Neural progenitor cell (in vitro differentiated cells): Measurements from ENCODE around the gene ISL2. TPM values are rescaled to one million over a fixed set of nuclear protein-coding genes. Genes with fewer than 3 reads are reported as not detected.

Experiments
- DNase-seq: peaks from one replicate; pipeline ENCODE4 v3.0.0-alpha.2; 2016; ENCODE audit warnings: low spot score
- H2AFZ ChIP-seq: fragments of 200-600 bp; sonication (generic); replicated peaks from 2 replicates; pipeline ENCODE4 v1.6.1; 2016; ENCODE audit warnings: antibody characterized with exemption
- H3F3A ChIP-seq: fragments of 200-600 bp; sonication (generic); 2 replicates; pipeline ENCODE4 v1.6.1; 2016; ENCODE audit warnings: antibody characterized with exemption, low read depth
- H3K27ac ChIP-seq: fragments of 200-600 bp; sonication (generic); 2 replicates; pipeline ENCODE4 v1.5.1; 2016; ENCODE audit warnings: mild to moderate bottlenecking
- H3K27me3 ChIP-seq: fragments of 200-600 bp; sonication (generic); 2 replicates; pipeline ENCODE4 v1.6.1; 2016; ENCODE audit warnings: mild to moderate bottlenecking, moderate library complexity
- H3K36me3 ChIP-seq: fragments of 200-600 bp; sonication (generic); 2 replicates; pipeline ENCODE4 v1.5.1; 2016
- H3K4me1 ChIP-seq: fragments of 200-600 bp; sonication (generic); 2 replicates; pipeline ENCODE4 v1.6.1; 2016; ENCODE audit warnings: mixed run types
- H3K4me2 ChIP-seq: fragments of 200-600 bp; sonication (generic); 2 replicates; pipeline ENCODE4 v1.6.1; 2016
- H3K4me3 ChIP-seq: fragments of 200-600 bp; sonication (generic); 2 replicates; pipeline ENCODE4 v1.5.1; 2016
- H3K79me2 ChIP-seq: fragments of 200-600 bp; sonication (generic); 2 replicates; pipeline ENCODE4 v1.6.1; 2016; ENCODE audit warnings: low read depth
- H3K9ac ChIP-seq: fragments of 200-600 bp; sonication (generic); 2 replicates; pipeline ENCODE4 v1.6.1; 2016
- H3K9me3 ChIP-seq: fragments of 200-600 bp; sonication (generic); 2 replicates; pipeline ENCODE4 v1.5.1; 2016; ENCODE audit warnings: low read depth
- H4K20me1 ChIP-seq: fragments of 200-600 bp; sonication (generic); 2 replicates; pipeline ENCODE4 v1.6.1; 2016; ENCODE audit warnings: low read depth
- H3K27ac Mint-ChIP-seq: 3 replicates; pipeline ENCODE4 v1.8.0; 2021; ENCODE audit warnings: mixed read lengths
- H3K27me3 Mint-ChIP-seq: 2 replicates; pipeline ENCODE4 v1.8.0; 2022; ENCODE audit warnings: low read depth, mild to moderate bottlenecking, inconsistent platforms, moderate library complexity, mixed read lengths; ENCODE audit not compliant: insufficient read depth
- H3K36me3 Mint-ChIP-seq: 3 replicates; pipeline ENCODE4 v1.8.0; 2021; ENCODE audit warnings: mixed read lengths
- H3K4me1 Mint-ChIP-seq: 3 replicates; pipeline ENCODE4 v1.8.0; 2021; ENCODE audit warnings: mixed read lengths
- H3K4me3 Mint-ChIP-seq: 3 replicates; pipeline ENCODE4 v1.8.0; 2021; ENCODE audit warnings: mild to moderate bottlenecking, moderate library complexity, mixed read lengths
- H3K9me3 Mint-ChIP-seq: 3 replicates; pipeline ENCODE4 v1.8.0; 2020; ENCODE audit warnings: mixed read lengths
- EZH2 ChIP-seq: fragments of 200-600 bp; sonication (generic); IDR thresholded peaks from 2 replicates; pipeline ENCODE4 v1.6.1; 2017; ENCODE audit warnings: antibody characterized with exemption, mild to moderate bottlenecking, moderate library complexity
- EZH2phosphoT487 ChIP-seq: fragments of 200-600 bp; sonication (generic); IDR thresholded peaks from 2 replicates; pipeline ENCODE4 v1.6.1; 2017; ENCODE audit warnings: antibody characterized with exemption
- total RNA-seq: library from RNA; depleted of rRNA; stranded (reverse); fragments of >200 nt; gene quantifications from 2 replicates; pipeline ENCODE4 v1.2.3, GENCODE V29; 2015; ENCODE audit warnings: low replicate concordance
- TF ChIP-seq, protein P1 (sequence below): fragments of 200-600 bp; sonication (generic); IDR thresholded peaks from 2 replicates; pipeline ENCODE4 v1.5.1; 2017; ENCODE audit warnings: antibody characterized with exemption, mild to moderate bottlenecking

The ISL2 gene
- total RNA-seq, 1 donor from 2014 or later: not detected

DNA sequence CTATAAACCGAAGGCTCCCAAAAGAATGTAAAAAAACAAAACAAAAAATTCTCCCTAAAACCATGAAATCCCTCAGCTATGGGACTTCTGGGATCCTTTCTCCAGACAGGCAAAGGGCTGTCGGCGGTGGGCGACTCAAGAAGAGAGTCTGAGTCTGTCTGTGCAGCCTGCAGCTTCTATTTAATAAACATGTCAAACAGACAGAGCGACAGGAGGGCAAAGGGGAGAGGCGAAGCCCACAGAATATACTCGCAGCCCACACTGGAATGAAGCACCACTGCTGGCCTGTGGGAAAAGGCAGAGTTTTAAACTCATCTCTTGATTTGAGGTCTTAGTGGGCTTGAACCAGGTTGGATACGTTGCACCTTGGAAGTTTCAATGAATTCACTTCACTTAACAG, 40.2 kb downstream of the ISL2 start:
- no peak for TF ChIP-seq EZH2
- no peak for TF ChIP-seq EZH2phosphoT487
- Histone ChIP-seq H3K4me1 (peaks cover 13% of the 10 kb centered on the region), H3K9me3 (no peaks in the 10 kb centered on the region), H3K36me3 (no peaks in the 10 kb centered on the region), H3K4me2 (no peak overlapping the region), H3F3A (no peaks in the 10 kb centered on the region), H3K4me3 (no peak overlapping the region), H4K20me1 (no peaks in the 10 kb centered on the region), H3K79me2 (no peaks in the 10 kb centered on the region), H3K27me3 (no peaks in the 10 kb centered on the region), H2AFZ (no peak overlapping the region), H3K9ac (no peak overlapping the region), H3K27ac (no peak overlapping the region)
- Mint-ChIP-seq H3K9me3 (no peaks in the 10 kb centered on the region), H3K4me3 (no peak overlapping the region), H3K27me3 (peaks cover 2% of the 10 kb centered on the region), H3K27ac (no peak overlapping the region), H3K4me1 (peaks cover 10% of the 10 kb centered on the region), H3K36me3 (peaks cover 9% of the 10 kb centered on the region)
- DNase-seq: no peak

DNA sequence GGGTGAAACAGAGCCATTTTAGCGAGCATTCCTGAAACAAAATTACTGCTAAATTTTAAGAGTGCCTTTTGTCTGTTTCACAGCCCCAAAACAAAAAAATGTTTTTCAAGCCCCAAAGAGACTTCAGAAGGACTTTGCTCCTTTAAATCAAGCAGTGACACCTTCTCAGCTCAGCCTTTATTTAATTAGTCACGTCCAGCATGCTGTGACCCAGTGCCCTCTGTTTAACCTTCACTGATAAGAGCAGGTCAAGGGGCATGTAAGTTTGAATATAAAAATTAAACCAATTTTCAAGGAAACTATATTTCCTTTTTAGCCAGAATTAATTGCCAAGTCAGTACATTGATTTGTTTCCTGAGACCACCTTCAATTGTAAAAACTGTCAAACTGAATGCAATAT, 40.6 kb downstream of the ISL2 start:
- TF ChIP-seq EZH2phosphoT487 (no peak), EZH2 (no peak)
- TF ChIP-seq, protein P1, sequence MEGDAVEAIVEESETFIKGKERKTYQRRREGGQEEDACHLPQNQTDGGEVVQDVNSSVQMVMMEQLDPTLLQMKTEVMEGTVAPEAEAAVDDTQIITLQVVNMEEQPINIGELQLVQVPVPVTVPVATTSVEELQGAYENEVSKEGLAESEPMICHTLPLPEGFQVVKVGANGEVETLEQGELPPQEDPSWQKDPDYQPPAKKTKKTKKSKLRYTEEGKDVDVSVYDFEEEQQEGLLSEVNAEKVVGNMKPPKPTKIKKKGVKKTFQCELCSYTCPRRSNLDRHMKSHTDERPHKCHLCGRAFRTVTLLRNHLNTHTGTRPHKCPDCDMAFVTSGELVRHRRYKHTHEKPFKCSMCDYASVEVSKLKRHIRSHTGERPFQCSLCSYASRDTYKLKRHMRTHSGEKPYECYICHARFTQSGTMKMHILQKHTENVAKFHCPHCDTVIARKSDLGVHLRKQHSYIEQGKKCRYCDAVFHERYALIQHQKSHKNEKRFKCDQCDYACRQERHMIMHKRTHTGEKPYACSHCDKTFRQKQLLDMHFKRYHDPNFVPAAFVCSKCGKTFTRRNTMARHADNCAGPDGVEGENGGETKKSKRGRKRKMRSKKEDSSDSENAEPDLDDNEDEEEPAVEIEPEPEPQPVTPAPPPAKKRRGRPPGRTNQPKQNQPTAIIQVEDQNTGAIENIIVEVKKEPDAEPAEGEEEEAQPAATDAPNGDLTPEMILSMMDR: no peak
- Histone ChIP-seq H3K79me2 (no peaks in the 10 kb centered on the region), H3K9ac (no peak overlapping the region), H3K4me3 (no peak overlapping the region), H3K27ac (no peak overlapping the region), H2AFZ (no peak overlapping the region), H3K36me3 (no peaks in the 10 kb centered on the region), H3F3A (no peaks in the 10 kb centered on the region), H4K20me1 (no peaks in the 10 kb centered on the region), H3K27me3 (no peaks in the 10 kb centered on the region), H3K4me1 (peaks cover 13% of the 10 kb centered on the region), H3K4me2 (no peak overlapping the region), H3K9me3 (no peaks in the 10 kb centered on the region)
- Mint-ChIP-seq H3K36me3 (peaks cover 5% of the 10 kb centered on the region), H3K9me3 (no peaks in the 10 kb centered on the region), H3K27ac (no peak overlapping the region), H3K4me3 (no peak overlapping the region), H3K4me1 (peaks cover 10% of the 10 kb centered on the region), H3K27me3 (peaks cover 2% of the 10 kb centered on the region)
- DNase-seq: no peak

DNA sequence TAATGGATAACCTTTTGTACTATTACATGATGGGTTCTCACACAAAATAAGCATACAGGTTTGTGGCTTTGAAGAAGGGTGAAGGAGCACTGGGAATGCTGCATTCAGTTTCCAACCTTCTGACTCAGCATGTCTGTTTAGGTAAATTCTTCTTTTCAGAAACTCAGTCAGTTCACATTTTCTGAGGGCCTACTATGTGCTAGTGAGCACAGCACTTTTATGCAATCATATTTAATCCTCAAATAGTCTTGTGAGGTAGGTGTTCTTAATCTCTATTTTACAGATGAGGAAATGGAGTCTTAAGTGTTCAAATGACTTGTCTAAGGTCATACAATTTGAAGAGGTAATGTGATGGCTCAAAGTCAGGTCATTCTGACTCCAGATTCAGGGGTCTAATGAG, 41.2 kb downstream of the ISL2 start:
- H3K4me3 Mint-ChIP-seq: no peak overlapping the region
- H3K9ac ChIP-seq: no peak overlapping the region
- no peaks in the 10 kb centered on the region for H3K27me3 ChIP-seq
- H3K79me2 ChIP-seq: no peaks in the 10 kb centered on the region
- H2AFZ ChIP-seq: no peak overlapping the region
- no peak for DNase-seq
- H3K36me3 Mint-ChIP-seq: peaks cover 2% of the 10 kb centered on the region
- peaks cover 2% of the 10 kb centered on the region for H3K27me3 Mint-ChIP-seq
- H3F3A ChIP-seq: no peaks in the 10 kb centered on the region
- H3K27ac Mint-ChIP-seq: no peak overlapping the region
- H3K4me2 ChIP-seq: no peak overlapping the region
- no peak for TF ChIP-seq EZH2
- TF ChIP-seq, protein P1: no peak
- no peak for TF ChIP-seq EZH2phosphoT487
- H3K36me3 ChIP-seq: no peaks in the 10 kb centered on the region
- no peak overlapping the region for H3K4me3 ChIP-seq
- H3K9me3 Mint-ChIP-seq: no peaks in the 10 kb centered on the region
- no peaks in the 10 kb centered on the region for H4K20me1 ChIP-seq
- H3K9me3 ChIP-seq: no peaks in the 10 kb centered on the region
- no peak overlapping the region for H3K27ac ChIP-seq
- H3K4me1 Mint-ChIP-seq: peaks cover 10% of the 10 kb centered on the region
- H3K4me1 ChIP-seq: peaks cover 13% of the 10 kb centered on the region

DNA sequence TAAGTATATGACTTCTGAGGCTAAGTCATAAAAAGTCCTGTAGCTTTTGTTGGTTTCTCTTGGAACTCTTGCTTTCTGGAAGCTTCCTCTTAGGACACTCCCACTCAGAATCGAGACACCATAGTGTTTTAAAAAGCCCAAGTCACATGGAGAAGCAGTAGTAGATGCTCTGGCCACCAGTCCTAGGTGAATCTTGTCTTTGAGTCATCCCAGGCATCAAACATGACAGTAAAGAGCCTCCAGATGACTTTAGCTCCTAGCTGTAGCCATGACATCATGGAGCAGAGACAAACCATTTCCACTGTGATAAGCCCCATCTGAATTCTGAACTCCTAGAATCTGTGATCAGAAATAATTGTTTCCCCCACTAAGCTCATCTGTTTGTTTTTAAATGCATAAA, 42.1 kb downstream of the ISL2 start:
- DNase-seq: no peak
- Histone ChIP-seq H3K4me1 (peaks cover 13% of the 10 kb centered on the region), H3K4me2 (no peak overlapping the region), H4K20me1 (no peaks in the 10 kb centered on the region), H3F3A (no peaks in the 10 kb centered on the region), H3K27ac (no peak overlapping the region), H2AFZ (no peak overlapping the region), H3K9me3 (no peaks in the 10 kb centered on the region), H3K27me3 (no peaks in the 10 kb centered on the region), H3K4me3 (no peak overlapping the region), H3K9ac (no peak overlapping the region), H3K79me2 (no peaks in the 10 kb centered on the region), H3K36me3 (no peaks in the 10 kb centered on the region)
- TF ChIP-seq EZH2: no peak
- no peak for TF ChIP-seq EZH2phosphoT487
- TF ChIP-seq, protein P1: no peak
- Mint-ChIP-seq H3K4me1 (peaks cover 10% of the 10 kb centered on the region), H3K27ac (no peak overlapping the region), H3K36me3 (peaks cover 2% of the 10 kb centered on the region), H3K9me3 (no peaks in the 10 kb centered on the region), H3K27me3 (peaks cover 2% of the 10 kb centered on the region), H3K4me3 (no peak overlapping the region)
